NCI-H526 treated with DMSO at 0.1 percent for 48 hours (cell line): ENCODE results near the gene RAB1A.
A peak's percentile ranks its signal among the peaks of the same experiment; 100 is the strongest.

ENCODE experiments used
- DNase-seq: peaks from one replicate; lab custom pipeline; 2025; lab: John Stamatoyannopoulos, UW

Gene RAB1A

GRCh38 chr2:65061146-65061909 is 68.6 kb downstream of the RAB1A start:
- no peak for DNase-seq

GRCh38 chr2:65059071-65059470 is 70.8 kb downstream of the RAB1A start:
- no peak for DNase-seq

- DNase-seq: no peak
Observed at GRCh38 chr2:65057391-65058052, 72.4 kb downstream of the RAB1A start.

GRCh38 chr2:65057054-65057375 is 72.9 kb downstream of the RAB1A start:
- DNase-seq: no peak

- DNase-seq: peak; percentile 94
Observed at GRCh38 chr2:65056215-65057053, 73.5 kb downstream of the RAB1A start, which contains the start of gene CEP68. CEP68 (plus strand) TSS chr2:65056416; CDS start chr2:65069445, 13,029 bp downstream.

- DNase-seq: no peak
Observed at GRCh38 chr2:65055422-65056214, 74.3 kb downstream of the RAB1A start.

GRCh38 chr2:65054749-65055421 is 75.0 kb downstream of the RAB1A start:
- no peak for DNase-seq

GRCh38 chr2:65053199-65053598 is 76.7 kb downstream of the RAB1A start:
- no peak for DNase-seq

GRCh38 chr2:65050931-65051330 is 79.0 kb downstream of the RAB1A start:
- no peak for DNase-seq

GRCh38 chr2:65049010-65049639 is 80.8 kb downstream of the RAB1A start:
- no peak for DNase-seq

- no peak for DNase-seq
Observed at GRCh38 chr2:65046633-65047407, 83.1 kb downstream of the RAB1A start.

GRCh38 chr2:65045651-65046050 is 84.3 kb downstream of the RAB1A start:
- no peak for DNase-seq

GRCh38 chr2:65044097-65044735 is 85.7 kb downstream of the RAB1A start:
- DNase-seq: no peak

GRCh38 chr2:65043001-65043400 is 86.9 kb downstream of the RAB1A start:
- DNase-seq: no peak

- DNase-seq: peak; percentile 71
Observed at GRCh38 chr2:65040400-65041261, 89.3 kb downstream of the RAB1A start.

- DNase-seq: no peak
Observed at GRCh38 chr2:65039640-65040039, 90.3 kb downstream of the RAB1A start.

- no peak for DNase-seq
Observed at GRCh38 chr2:65037178-65037577, 92.7 kb downstream of the RAB1A start.
